Esophagus (tissue), 2 donors: ENCODE data around the gene TGM3. TPM values are rescaled to one million over a fixed set of nuclear protein-coding genes. Genes with fewer than 3 reads are reported as not detected.

Experiments used
- H3K27ac ChIP-seq, 2 donors: one replicate each; pipeline ENCODE4 v1.5.1; 2013; ENCODE audit warnings: low read depth in 2 of 2, mild to moderate bottlenecking in 2 of 2, inconsistent platforms in 1 of 2, low read length in 1 of 2, moderate library complexity in 1 of 2
- H3K27me3 ChIP-seq, 2 donors: one replicate each; pipeline ENCODE4 v1.6.1; 2013; ENCODE audit warnings: low read length in 2 of 2, control low read depth in 1 of 2, mild to moderate bottlenecking in 1 of 2; ENCODE audit not compliant: insufficient read depth in 2 of 2, control insufficient read depth in 1 of 2
- H3K36me3 ChIP-seq, 2 donors: one replicate each; pipeline ENCODE4 v1.6.1; 2013; ENCODE audit warnings: low read length in 1 of 2; ENCODE audit not compliant: control insufficient read depth in 2 of 2, insufficient read depth in 2 of 2
- H3K4me1 ChIP-seq, 2 donors: one replicate each; pipeline ENCODE4 v1.6.1; 2013; ENCODE audit warnings: low read length in 1 of 2; ENCODE audit not compliant: control insufficient read depth in 2 of 2, insufficient read depth in 2 of 2
- H3K4me3 ChIP-seq, 2 donors: one replicate each; pipeline ENCODE4 v1.5.1; 2013; ENCODE audit warnings: low read length in 2 of 2, mild to moderate bottlenecking in 2 of 2, low read depth in 1 of 2, moderate library complexity in 1 of 2
- H3K9me3 ChIP-seq, 2 donors: one replicate each; pipeline ENCODE4 v1.6.1; 2013; ENCODE audit warnings: mild to moderate bottlenecking in 2 of 2, low read depth in 1 of 2, low read length in 1 of 2, moderate library complexity in 1 of 2; ENCODE audit not compliant: control insufficient read depth in 2 of 2, insufficient read depth in 1 of 2
- WGBS, 2 donors: extraction: QIAGEN DNeasy Blood & Tissue Kit; methylation state at CpG; one replicate each; pipeline ENCODE4 v1.1.7; 2013; 5-methylcytosine and 5-hydroxymethylcytosine counted together
- polyA plus RNA-seq, 2 donors: library from polyadenylated mRNA; stranded (reverse); fragments of 200-250 nt; gene quantifications; one replicate each; pipeline ENCODE4 v1.2.3, GENCODE V29; 2013
- donor health status: healthy with polysubstance abuse.
- donor health status: Bipolar disorder and iron deficiency.

TGM3 gene
- polyA plus RNA-seq, 2 donors, result 1,528 to 2,175 TPM

- H3K27me3 ChIP-seq, result no peaks in the 10 kb centered on the region
- no peak overlapping the region for H3K27ac ChIP-seq
- 83 to 84% methylated on average over 4 of the region's 4 CpGs for WGBS, 2 donors
- H3K36me3 ChIP-seq, result no peaks in the 10 kb centered on the region
- peaks cover 0 to 7% of the 10 kb centered on the region in 2 donors for H3K9me3 ChIP-seq
- H3K4me1 ChIP-seq, result peaks cover 0 to 1% of the 10 kb centered on the region in 2 donors
- no peak overlapping the region for H3K4me3 ChIP-seq
These were observed 91.8 kb downstream of the TGM3 start for GRCh38 chr20:2387580-2387979.

Other genes with a start within 250 kb of the TGM3 start
- gene STK35, start 194.2 kb upstream of the TGM3 start, polyA plus RNA-seq, result 1 to 10 TPM; 6.9 to 8.0 TPM
- under 1 TPM in 1 of 2 donors, not detected in 1; 0.05 TPM for gene TGM6, start 84.9 kb downstream of the TGM3 start, polyA plus RNA-seq
- 100 to 1,000 TPM; 138 to 273 TPM for gene SNRPB, start 174.8 kb downstream of the TGM3 start, polyA plus RNA-seq
- gene ZNF343, start 212.9 kb downstream of the TGM3 start, polyA plus RNA-seq, result 1 to 10 TPM; 4.4 to 4.6 TPM
- not detected for gene TMC2, start 240.6 kb downstream of the TGM3 start, polyA plus RNA-seq